GM21390 (cell line): Measurements from ENCODE around the gene EPHA8.

Experiments
- ATAC-seq: cut with Tn5 transposase; IDR thresholded peaks from one replicate; pipeline ENCODE4 v1.9.1; 2021; ENCODE audit not compliant: unreplicated experiment

The EPHA8 gene

DNA sequence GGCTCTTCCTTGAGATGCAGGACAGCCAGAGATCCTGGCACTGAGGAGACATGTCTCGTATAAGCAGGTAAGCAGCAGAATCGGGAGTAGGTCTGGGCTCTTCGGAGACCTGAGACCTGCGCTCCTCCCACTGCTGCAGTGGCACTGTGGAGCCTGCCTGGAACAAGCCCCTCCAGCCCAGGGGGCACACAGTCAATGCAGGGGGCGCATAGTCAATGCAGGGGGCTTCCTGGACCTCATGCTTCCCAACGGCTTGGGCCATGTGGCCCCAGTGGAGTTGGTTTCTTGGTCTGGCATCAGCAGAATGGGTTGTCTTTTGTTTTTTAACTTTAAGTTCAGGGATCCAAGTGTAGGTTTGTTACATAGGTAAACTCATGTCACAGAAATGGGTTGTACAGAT lies 27.9 kb upstream of the EPHA8 start:
- no peak for ATAC-seq

DNA sequence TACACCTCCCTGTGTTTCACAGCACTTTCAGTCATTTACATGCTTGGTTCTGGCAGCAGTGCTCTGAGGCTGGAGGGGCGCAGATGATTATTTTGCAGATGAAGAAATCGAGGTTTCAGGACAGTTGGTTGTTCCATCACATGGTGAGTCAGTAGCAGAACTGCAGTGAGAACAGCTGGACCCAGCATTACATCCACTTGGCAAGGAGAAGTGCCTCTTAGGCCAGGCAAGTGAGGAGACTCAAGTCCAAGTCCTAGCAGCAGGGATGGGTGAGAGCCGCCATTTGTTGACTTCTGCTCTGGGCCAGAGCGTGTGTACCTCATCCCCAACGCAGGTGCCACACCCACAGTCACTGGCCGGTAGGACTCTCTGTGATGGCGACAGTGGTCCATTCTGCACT lies 26.8 kb upstream of the EPHA8 start:
- ATAC-seq, result no peak

DNA sequence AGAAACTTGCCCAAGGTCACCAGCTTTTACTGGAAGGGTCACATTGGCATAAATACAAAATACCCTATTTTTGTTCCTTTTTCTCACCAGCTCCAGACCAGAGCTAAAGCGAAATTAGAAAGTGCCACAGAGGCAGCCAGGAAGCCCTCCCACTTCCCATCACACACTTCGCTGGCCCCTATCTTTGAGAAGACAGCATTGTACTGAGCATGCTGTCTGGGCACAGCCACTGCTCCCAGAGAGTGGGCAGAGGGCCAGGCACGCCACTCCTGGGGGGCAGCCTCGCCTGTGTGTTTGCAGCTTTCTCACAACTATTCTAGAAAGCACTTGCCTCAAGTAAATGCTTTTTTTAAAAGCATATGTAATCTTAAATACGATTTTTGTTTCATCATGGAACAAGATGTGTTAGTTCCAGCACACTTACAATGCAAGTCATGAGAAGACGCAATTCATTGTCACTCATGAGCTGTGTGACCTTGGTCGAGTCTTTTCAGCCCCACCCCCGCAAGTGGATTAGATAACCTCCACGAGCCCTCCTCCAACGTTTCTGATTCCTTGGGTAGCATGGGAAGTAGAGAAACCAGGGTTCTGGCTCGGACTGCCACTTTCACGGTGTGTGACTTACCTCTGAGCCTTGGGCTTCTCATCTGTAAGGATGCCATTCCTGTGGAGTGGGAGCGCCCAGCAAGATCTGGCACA lies 25.7 kb upstream of the EPHA8 start:
- ATAC-seq, result no peak

DNA sequence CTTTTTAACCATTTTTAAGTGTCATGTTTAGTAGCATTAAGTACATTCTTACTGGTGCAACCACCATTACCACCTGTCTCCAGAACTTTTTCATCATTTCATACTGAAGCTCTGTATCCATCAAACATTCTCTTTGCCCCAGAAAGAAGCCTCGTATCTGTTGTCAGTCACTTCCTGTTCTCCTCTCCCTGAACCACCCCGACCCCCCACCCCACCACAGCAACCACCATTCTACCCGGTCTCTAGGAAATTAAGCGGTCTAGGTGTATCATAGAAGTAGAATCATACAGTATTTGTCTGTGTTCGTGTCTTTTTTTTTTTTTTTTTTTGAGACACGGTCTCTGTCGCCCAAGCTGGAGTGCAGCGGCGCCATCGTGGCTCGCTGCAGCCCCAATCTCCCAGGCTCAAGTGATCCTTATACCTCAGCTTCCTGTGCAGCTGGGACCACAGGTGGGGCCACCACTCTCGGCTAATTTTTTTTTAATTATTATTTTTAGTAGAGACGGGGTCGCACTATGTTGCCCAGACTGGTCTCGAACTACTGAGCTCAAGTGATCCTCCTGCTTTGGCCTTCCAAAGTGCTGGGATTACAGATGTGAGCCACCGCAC lies 23.7 kb upstream of the EPHA8 start:
- no peak for ATAC-seq

DNA sequence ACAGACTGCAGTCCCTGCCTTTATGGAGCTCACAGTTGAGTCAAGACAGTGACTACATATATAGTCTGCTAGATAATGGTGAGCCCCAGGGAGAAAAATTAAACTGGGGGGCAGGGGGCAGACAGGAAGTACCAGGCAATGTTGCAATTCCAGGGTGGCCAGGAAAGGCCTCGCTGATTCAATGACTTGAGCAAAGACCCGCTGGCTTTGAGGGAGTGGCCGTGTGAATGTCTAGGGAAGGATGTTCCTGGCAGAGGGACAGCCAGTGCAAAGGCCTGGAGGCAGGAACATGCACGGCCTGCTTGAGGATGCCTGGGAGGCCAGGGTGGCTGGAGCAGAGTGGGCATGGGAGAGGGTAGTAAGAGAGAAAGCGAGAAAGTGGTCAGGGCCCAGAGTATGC lies 23.0 kb upstream of the EPHA8 start:
- no peak for ATAC-seq

DNA sequence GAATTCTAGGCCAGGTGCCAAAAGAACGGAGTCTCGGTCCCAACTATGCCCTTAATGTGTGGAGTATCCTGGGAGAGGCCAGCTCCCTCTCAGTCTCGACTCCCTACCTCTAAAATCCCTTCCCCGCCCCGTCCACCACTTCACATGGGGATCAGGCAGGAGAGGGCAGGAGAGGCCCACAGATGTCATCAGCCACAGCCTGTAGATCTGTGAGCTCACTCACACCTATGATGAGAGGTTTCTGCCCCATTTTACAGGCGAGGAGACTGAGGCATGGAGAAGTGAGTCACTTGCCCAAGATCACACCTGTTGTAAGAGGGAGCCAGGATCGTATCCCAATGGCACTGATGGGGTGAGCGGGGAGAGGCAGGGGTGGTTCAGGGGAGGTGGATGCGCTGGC lies 20.4 kb upstream of the EPHA8 start:
- ATAC-seq, result no peak

DNA sequence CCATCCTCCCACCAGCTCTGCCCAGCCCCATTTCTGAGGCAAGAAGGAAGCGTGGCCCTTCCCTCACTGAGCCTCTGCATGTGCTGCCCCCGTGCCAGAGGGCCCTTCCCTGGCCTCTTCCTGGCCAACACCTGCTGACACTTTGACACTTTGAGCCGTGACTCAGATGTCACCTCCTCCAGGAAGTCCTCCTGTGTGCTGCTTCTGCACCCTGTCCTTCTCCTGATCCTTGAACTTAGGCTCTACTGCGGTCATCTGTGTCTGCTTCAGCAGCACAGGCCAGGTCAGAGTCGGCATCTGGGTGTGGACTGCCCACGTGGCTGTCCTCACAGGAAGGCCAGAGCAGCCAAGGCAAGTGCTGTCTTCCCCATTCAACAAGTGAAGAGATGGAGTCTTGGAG lies 19.6 kb upstream of the EPHA8 start:
- no peak for ATAC-seq

DNA sequence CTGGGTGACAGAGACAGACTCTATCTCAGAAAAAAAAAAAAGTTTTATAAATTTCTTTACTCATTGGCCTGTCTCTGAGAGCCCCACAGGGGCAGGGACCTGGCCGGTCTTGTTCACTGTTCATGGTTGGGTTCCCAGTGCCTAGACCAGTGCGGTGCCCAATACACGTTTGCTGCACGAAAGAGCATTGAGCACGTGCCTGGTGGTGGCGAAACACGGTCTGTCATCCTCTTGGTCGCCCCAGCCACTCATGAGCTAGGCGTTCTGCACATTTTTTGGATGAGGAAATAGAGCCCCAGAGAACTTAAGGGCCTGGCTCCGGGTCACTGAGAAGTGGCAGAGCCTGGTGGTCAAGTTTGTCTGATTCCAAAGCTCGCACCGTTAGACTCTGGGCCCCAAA lies 18.7 kb upstream of the EPHA8 start:
- no peak for ATAC-seq

DNA sequence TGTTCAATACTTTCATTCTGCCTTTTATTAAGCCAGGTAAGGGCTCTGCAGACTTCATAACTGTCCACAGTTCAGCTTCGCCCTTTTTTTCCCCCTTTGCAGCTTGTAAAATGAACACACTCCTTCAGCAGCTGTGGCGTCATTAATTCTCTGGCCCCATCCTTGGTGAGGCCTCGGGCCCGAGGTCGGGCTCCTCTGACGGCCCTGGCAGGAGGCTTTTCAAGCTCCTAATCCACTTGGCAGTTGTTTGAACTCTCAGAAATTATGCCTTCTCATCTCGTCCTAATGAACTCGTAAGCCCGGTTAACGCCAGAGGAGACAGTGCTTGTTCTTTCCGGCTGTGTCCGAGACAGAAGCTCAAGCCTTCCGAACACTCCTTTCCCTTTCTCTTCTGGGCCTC lies 18.1 kb upstream of the EPHA8 start:
- no peak for ATAC-seq

DNA sequence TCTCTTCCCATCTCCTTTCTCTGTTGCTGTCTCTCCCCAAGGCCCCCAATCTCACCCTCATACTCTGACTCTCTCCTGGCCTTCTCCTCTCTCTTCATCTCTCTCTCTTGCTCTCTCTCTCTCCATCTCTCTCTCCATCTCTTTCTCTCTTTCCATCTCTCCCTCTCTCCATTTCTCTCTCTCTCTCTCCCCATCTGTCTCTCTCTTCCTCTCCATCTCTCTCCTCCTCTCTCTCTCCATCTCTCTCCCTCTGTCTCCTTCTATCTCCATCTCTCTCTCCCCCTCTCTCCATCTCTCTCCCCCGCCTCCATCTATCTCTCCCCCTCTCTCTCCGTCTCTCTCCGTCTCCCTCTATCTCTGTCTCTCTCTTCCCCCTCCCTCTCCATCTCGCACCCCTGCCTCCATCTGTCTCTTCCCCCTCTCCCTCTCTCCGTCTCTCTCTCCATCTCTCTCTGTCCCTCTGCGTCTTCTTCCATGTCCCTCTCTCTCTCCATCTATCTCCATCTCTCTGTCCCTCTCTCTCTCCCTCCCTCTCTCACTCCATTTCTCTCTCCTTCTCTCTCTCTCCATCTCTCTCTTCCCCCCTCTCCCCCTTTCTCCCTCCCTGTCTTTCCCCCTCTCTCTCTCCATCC lies 16.0 kb upstream of the EPHA8 start:
- no peak for ATAC-seq

DNA sequence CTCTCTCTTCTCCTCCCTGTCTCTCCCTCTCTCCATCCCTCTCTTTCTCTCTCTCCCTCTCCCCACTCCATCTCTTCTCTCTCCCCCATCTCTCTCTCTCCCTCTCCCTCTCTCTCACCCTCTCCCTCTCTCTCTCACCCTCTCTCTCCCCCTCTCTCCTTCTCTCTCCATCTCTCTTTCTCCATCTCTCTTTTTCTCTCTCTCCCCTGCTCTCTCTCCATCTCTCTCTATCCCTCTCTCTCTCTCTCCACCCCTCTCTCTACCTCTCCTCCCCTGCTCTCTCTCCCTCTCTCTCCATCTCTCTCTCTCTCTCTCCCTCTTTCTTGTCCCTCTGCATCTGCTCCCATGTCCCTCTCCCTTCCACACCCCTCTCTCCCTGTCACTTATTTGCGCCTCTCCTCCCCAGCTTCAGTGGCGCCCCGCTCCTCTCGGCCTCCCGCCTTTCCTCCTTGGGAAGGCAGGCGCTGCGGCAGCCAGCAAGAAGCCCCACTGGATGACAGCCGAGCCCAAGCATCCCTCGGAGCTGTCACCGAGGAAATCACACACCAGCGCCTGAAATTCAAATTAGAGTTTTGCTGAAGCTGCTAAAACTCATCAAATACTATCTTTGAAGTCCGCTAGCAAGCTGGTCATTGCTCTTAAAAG lies 15.3 kb upstream of the EPHA8 start:
- no peak for ATAC-seq

DNA sequence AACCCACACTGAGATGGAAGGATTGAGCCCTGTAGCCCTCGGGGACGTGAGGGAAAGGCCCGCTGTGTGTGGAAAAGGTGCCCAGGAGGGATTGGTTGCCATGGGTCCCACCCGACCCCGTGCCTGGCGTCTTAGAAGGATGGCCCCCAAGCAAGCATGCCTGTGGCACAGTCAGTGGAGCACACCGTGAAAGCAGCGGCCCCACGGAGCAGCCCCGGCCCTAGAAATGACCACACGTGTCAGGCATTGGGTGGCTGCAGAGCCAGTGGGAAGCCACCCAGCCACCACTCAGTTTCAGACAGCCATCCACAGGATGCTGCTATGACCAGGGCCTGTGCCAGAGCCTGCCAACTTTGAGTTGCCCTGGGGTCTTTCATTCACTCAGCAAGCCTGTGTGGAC lies 13.3 kb upstream of the EPHA8 start:
- ATAC-seq, result no peak

DNA sequence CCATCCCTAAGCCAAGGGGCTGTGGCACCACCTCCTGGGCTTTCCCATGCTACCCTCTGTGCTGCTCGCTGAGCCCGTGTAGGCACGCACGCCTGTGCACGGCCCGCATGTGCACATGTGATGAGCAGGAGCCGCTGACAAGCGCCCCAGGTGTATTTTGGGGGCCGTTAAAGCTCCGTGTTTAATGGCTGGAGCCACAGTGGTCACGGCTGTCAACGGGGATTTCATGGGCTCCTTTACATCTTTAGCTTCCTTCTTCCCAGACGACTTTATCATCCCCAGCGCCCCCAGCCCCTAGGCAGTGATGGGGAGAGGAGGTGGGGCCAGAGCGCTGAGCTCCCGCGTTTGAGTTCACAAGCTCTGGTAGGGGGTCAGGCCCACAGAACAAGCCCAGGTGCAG lies 11.7 kb upstream of the EPHA8 start:
- no peak for ATAC-seq

DNA sequence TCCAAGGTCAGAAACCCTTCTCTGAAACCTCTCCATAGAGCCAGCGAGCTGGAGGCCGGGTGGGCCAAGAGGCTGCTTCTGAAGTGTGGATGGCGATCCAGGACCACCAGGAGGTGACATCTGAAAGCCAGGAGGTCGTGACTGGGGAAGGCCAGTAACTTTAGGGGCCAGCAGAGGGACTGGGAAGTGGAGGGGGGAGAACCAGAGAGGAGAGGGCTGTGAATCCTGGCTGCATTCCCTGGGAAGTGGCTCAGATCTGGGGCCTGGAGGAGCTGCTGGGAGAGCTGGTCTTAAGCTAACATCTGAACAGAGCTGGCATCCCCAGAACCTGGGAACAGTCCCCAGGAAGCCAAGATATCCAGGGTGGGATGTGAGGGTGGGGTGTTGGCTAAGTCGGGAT lies 11.3 kb upstream of the EPHA8 start:
- ATAC-seq, result no peak

DNA sequence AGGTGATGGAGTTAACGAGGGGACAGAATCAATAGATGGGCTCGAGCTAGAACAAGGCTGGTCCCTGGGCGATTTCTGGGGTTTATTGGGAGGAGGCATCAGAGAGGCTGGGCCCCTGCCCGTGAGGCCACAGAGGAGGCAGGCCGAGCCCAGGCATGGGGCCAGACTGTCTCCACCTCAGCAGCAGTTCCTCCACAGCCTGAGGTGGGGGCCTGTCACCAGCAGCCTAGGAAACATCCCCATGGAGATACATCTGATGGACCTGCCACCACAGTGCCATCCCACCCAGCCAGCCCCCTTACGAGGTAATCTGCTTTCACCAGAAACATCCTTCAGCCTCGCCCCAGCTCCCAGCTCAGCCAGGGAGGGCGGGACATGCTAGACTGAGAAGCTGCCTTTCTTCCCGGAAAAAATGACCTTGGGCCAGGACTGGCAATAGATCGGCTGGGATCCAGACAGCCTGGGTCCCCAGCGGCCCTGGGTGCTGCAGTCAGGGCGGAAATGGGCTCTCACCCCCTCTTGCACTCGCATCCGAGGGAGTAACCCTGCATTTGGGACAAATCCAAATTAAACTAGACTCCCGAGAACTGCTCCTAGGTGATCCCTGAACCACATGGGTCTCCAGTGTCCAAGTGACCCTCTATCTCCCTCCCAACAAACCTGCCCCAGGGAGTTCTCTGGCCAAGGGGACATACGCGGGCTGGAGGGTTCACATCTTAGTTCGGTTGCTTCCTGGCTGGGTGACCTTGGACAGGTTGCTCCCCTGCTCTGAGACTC lies 10.0 kb upstream of the EPHA8 start:
- no peak for ATAC-seq

DNA sequence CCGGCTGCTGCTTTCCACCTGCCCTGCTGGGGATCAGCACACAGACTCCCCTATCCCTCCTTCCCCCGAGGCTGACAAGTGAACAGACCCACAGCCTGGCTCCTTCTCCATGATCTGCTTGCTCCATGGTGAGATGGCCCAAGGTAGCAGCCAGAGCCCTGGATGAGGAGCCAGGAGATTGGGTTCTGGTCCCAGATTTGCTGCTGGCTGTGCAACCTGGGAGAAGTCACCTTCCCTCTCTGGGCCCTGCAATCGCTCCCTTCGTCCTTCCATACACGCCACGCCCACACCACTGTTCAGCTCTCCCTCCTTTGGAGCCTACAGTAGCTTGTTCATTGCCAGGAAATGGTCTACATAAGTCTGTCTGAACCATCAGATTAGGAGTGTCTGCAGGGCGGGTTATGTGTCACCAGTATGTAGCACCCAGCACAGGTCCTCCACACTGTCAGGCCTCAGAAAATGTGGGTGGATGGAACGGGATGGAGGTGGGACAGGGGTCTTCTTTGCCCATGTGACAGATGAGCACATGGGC lies 9.2 kb upstream of the EPHA8 start:
- ATAC-seq, result no peak

DNA sequence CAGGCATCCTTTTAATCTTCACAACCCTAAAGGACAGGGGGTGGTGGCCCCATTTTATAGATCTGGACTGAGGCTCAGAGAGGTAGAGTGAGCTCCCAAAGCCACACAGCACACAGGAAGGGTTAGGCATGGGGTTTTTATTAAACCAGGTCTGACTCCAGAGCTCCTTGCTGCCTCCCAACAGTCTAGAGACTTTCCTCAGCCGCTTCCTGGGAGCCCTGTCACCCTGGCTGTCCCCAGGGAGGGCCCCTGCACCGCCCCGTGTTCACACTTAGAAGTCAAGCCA lies 8.0 kb upstream of the EPHA8 start:
- ATAC-seq, result no peak

DNA sequence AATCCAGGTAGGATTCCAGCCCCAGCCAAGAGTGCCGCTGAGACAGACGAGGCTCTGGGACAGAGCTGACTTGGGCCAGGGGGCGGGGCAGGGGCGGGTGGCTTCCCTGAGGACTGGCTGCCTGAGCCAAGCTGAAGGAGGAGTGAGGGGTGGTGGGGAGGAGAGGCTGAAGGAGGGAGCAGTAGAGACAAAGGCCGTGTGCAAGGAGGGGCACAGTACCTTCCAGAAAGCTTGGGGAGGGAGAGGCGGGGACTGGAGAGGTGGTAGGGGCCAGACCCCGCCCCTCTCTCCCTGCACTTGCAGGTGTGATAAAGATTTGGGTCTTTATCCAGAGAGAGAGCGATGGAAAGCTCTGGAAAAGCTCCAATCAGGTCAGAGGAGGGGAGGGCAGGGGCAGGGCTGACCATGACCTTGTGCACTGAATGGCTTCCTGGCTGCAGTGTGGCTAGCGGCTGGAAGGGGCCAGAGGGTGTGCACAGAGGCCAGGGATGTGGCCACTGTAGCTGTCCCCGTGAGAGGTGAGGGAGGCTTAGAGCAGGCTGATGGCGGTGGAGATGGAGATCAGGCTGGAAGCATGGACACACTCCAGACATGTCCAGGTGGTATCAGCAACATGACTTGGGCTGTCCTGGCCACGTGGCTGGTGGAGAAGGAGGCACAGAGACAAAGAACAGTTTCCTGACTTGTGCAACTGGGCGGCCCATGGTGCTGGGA lies 6.7 kb upstream of the EPHA8 start:
- no peak for ATAC-seq

DNA sequence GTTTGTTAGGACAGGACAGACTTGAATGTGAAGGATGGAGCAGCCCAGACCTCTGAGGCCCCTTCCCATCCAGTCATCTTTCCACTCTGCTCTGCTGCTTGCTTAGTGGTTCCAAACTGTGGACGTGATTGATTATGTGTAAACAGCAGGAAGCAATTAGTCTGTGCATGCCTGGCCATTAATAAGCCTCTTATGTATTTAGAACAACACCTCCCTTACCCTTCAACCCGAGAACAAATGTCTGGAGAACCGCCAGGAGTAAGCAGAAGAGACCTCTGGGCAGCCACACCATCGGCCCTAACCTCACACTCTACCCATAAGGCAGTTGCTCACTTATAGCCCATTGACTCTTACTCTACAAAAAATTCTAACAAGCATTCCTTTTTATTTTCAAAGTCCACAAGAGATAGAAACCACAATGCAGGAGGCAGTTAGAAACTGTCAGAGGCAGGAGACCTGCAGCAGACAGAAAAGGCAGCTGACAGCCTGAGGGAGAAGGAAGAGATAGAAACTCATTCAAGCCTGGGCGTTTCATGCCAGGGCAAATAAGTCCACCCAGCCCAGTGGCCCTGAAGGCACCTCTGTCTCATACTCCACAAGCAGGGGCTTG lies 5.8 kb upstream of the EPHA8 start:
- ATAC-seq, result no peak
